ENCODE measurements around the gene RTN4IP1.
"Not testable (repeated sequence)": the region's sequence is repeated elsewhere in the genome, so short reads cannot be mapped to it uniquely, and the experiment has no call there.

Gene RTN4IP1

DNA sequence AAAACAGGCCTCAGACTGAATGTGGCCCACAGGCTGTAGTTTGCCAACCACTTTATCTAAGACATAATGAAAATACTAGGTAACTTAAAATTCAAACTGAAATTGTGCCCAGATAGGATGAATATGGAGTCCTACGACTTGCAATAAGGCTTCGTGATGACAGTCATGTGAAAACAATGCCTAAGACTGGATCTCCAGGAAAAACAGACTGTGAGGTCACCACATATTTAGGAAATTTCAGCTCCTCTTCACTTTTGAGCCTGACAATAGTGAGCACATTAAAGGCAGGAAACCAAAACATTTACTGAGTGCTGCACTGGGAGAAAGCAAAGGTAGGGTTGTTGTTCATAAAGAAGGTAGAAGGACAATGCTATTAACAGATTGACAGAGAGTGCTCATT is 50.0 kb downstream of the RTN4IP1 start:
- no peak for FAIRE-seq

GRCh38 chr6:106574741-106575458 is 54.4 kb downstream of the RTN4IP1 start:
- no peak for FAIRE-seq

GRCh38 chr6:106572875-106573585 is 56.3 kb downstream of the RTN4IP1 start:
- FAIRE-seq, result no peak

DNA sequence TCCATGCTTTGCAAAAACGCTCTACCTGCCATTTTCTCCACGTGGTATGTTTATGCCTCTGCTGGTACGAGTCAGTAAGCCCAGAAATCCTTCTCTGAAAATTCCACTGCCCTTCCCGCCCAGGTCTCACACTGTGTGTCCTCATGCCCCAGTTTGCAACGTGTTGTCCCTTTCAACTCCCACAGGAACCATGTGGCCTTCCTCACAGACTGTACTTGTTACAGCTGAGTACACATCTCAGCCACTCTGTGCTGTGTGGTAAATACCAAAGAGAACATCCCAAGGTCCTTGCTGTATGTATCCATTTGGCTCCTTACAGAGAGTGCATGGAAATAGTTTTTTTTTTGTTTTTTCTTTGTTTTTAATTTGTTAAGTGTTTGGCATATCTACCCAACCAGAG is 56.9 kb downstream of the RTN4IP1 start:
- FAIRE-seq, result no peak

DNA sequence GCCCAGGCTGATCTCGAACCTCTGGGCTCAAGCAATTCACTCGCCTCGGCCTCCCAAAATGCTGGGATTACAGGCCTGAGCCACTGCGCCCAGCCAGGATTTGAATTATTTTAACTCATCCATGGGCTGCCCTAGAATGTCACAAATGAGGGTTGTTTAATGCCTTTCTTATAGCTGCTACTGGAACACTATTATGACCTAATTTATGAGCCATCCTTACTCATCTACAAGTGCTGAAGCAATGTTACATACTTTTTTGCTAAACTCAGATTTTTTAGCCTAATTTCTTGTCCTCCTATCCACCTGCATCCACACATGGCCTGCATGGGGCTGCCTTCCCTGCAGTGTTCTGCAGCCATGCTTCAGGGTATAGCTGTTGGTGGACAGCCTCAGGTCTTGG is 59.9 kb downstream of the RTN4IP1 start:
- no peak for FAIRE-seq

- FAIRE-seq, result no peak
These were observed 60.8 kb downstream of the RTN4IP1 start for GRCh38 chr6:106568530-106568929.

GRCh38 chr6:106564476-106564875 is 64.8 kb downstream of the RTN4IP1 start:
- no peak for FAIRE-seq

DNA sequence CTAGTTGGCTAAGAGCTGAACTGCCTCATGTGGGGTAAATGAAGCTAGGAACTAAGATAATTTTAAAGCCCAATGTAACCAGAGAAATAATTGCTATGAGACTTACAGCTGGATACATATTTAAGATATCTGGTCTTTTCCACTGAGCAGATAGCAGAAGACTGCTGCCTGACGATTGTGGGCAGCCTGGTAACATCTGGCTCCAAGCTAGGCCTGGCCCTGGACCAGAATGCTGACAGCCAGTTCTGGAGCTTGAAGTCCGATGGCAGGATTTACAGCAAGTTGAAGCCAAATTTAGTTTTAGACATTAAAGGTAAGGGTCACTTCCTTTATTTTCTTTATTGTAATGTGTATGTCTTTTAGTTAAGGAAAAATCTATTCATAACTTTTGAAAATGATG is 65.7 kb downstream of the RTN4IP1 start:
- no peak for FAIRE-seq

- no peak for FAIRE-seq
These were observed 67.5 kb downstream of the RTN4IP1 start for GRCh38 chr6:106561686-106562405.

DNA sequence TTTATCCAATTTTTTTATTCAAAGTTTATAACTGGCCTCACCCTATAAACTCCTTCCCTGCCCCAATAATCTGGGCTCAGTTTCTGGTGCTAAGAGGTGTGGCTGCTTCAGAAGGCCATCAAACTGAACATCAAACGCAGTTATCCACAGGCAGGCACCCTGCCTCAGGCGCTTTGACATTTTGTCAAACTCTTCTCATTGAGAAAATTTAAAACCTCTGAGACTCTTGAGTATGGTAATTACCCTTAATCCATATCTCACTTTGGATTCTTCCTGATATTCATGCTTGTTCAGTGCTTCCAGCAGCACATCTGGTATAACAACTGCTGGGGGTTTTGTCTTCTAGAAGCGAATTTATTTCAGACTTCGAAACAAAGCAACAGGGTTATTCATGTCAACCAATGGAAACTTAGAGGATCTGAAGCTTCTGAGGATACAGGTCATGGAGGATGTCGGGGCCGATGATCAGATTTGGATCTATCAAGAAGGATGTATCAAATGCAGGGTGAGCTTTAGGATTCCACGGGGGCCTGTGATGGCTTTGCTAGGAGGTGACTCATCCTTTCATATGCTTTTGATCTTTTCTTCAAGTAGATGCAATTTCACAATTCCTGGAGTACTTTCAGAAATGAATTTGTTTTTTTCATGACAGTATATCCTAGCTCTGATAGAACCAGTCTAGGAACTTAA is 68.2 kb downstream of the RTN4IP1 start:
- FAIRE-seq, result no peak

- not testable (repeated sequence) for FAIRE-seq
These were observed 69.6 kb downstream of the RTN4IP1 start for GRCh38 chr6:106559659-106560058.

DNA sequence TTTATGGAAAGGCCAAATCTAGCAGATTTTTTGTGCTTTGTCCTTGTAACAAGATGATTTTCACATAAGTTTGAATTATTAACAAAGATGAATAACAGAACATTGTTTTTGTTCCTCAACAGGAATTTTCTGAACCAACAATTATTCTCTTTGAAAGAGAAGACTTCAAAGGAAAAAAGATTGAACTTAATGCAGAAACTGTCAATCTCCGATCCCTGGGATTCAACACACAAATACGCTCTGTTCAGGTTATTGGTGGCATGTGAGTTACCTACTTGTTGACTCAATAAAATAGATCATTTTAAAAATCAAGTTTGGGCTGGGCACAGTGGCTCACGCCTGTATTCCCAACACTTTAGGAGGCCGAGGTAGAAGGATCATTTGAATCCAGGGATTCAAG is 70.9 kb downstream of the RTN4IP1 start:
- no peak for FAIRE-seq

DNA sequence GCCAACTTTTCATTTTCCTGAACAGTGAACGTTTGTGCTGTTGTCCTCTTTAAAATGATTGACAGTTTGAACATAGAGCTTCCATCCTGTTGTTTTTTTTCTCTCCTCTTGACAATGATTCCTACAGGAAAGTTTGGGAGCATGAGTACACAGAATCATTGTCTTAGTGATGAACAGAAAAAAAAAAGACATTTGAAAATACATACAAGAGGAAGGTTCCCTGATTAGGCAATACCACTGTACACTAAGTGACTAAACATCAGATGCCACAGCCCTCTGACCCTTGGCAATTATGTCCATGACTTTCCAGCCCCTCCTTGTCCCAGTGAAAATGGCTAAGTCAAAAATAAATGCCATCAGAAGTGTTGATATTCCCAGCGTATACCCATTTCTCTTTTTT is 71.5 kb downstream of the RTN4IP1 start:
- no peak for FAIRE-seq

DNA sequence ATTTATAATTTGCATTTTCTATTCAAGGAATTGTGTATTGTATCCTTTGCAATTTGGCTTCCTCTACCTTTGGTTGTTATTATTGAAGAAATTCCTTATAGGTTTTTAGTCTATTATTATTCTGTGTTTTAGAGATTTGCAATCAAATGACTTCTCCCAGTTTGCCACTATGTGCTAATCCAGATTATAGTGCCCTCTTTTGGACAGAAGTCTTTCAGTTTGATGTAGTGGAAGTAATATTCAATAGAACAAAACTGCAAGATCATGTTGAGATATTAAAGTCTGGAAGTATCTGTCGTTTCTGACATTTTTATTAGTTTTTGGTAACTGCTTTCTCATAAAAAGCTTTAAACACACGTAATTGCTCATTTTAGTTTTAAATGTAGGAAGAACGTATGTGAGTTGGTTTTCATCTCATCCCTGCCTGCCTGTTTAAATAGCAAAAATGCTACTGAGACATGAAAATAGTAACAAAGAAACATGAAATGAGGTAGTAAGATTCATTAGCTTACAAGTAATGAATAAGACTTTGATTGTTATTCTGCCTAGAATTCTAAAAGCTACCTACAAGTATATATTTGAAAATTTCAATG is 72.8 kb downstream of the RTN4IP1 start:
- no peak for FAIRE-seq

DNA sequence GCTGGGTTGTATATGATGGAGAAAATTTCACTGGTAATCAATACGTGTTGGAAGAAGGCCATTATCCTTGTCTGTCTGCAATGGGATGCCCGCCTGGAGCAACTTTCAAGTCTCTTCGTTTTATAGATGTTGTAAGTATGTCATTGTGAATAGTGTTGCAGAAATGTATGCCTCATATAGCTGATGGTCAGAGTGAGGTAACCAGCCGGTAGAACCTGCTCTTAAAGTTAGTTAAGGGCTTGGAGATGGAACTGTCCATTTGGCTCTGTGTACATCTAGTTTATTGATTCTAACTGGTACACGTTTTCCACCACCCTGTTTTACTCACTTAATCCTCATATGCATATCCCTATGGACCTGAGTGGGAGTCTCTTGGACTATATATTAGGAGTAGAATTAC is 73.5 kb downstream of the RTN4IP1 start:
- FAIRE-seq, result no peak

DNA sequence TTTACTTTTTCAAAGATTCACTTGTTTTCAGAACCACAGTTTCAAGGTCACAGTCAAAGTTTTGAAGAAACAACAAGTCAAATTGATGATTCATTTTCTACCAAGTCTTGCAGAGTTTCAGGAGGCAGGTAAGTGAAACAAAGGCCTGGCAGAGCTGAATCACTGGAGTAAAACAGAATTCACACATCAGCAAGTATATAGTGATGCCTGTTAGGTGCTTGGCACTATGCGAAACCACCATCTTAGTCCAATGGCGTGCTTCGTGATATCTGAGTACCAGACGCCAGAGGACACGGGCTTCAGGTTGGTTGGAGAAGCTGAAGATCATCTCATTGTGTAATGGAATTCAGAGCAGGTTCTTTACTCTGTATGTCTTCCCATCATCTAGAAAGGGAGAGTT is 75.9 kb downstream of the RTN4IP1 start:
- no peak for FAIRE-seq

DNA sequence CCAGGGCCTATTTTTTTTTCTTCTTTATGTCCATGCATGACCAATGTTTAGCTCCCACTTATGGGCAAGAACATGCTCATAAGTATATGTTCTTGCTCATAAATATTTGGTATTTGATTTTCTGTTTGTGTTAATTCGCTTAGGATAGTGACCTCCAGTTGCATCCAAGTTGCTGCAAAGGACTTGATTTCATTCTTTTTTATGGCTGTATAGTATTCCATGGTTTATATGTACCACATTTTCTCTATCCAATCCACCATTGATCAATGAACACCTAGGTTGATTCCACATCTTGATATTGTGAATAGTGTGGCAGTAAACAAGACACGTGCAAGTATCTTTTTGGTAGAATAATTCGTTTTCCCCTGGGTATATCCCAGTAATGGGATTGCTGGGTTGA is 78.1 kb downstream of the RTN4IP1 start:
- FAIRE-seq, result no peak

DNA sequence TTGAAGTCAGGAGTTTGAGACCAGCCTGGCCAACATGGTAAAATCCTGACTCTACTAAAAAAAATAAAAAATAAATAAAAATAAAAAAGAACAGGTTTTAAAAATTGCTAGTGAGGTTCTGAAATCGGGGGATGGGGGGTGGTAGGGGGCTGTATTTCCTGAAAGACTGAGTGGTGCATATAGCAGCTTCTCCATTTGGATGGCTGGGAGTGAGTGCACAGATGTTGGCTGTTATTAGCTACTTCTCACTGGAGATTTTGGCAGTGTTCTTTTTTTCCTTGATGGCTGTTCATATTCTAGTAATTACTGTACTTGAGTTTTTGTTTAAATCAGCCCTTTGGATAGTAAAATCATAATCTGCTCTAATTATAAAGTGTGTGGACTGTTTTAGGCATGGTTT is 79.8 kb downstream of the RTN4IP1 start:
- FAIRE-seq, result no peak

DNA sequence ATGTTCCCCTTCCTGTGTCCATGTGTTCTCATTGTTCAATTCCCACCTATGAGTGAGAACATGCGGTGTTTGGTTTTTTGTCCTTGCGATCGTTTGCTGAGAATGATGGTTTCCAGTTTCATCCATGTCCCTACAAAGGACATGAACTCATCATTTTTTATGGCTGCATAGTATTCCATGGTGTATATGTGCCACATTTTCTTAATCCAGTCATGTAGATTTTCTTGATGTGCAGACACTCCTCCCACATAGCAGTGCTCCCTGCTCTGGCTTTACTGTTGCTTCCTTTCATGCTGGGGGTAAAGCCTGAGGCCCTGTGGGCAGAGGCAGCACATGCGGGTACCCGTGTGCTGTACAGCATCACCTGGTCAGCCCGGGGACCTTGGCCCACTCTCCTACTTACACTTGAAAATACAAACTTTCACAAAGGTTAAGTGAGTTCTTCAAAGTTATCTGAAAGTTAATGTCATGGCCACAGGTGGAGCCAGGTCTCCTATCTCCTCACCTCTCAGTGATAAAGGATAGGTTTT is 80.3 kb downstream of the RTN4IP1 start:
- not testable (repeated sequence) for FAIRE-seq

GRCh38 chr6:106547601-106548453 is 81.5 kb downstream of the RTN4IP1 start:
- FAIRE-seq, result no peak

DNA sequence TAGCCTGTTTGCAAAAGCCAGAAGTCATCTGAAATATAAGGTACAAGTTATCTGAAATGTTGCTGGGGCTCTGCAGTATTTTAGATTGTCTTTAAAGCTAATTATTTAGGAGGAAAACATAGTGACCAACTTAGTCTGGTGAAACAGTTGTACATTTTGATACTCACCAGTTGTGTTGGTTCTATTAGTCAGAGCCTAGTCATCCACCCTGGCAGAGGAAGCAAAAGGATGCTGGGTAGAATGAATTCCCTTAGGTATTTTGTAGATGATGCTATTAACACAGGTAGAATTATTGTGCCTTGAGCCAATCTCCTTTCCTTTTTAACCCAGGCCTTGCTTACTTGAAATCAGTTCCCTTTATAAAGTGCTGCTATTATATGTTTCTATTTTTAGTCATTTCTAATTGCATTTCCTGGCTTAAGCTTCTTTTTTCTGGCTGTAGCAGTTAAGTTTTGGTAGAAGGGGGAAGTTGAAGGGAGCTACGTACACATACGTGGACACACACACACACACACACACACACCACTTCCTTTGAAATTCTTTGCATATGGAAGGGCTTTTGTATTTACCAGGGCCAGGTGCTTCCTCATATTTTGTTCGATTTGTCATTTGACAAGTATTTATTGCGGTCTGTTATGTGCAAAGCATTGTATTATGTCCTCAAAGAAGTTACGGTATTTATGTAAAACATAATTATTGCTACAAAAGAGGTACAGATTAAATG is 82.4 kb downstream of the RTN4IP1 start:
- no peak for FAIRE-seq
